ENCODE results near the gene COL9A3. TPM values are rescaled to one million over a fixed set of nuclear protein-coding genes. Genes with fewer than 3 reads are reported as not detected.

Gene COL9A3
- total RNA-seq, 1 donor from 2014 or later = 10.5 TPM

- H3K27me3 ChIP-seq = no peaks in the 10 kb centered on the region
- TF ChIP-seq EZH2 (IDR thresholded peaks at IDR 0.05) = no peak
- TF ChIP-seq CTCF (IDR thresholded peaks at IDR 0.05) = no peak
- TF ChIP-seq EZH2phosphoT487 (IDR thresholded peaks at IDR 0.05) = no peak
- H3K36me3 ChIP-seq = no peaks in the 10 kb centered on the region
- no peak overlapping the region for H3K4me3 Mint-ChIP-seq
- no peaks in the 10 kb centered on the region for H3K9me3 Mint-ChIP-seq
- DNase-seq (ENCODE audit: low spot score) = no peak
- no peak overlapping the region for H3K9ac ChIP-seq
- H3K4me1 ChIP-seq = no peaks in the 10 kb centered on the region
- peaks cover 3% of the 10 kb centered on the region for H3K27me3 Mint-ChIP-seq (ENCODE audit: insufficient read depth, low read depth)
- no peaks in the 10 kb centered on the region for H3K4me1 Mint-ChIP-seq
- no peaks in the 10 kb centered on the region for H3K9me3 ChIP-seq (ENCODE audit: low read depth)
- H3F3A ChIP-seq (ENCODE audit: low read depth) = peaks cover 3% of the 10 kb centered on the region
- H3K4me2 ChIP-seq = no peak overlapping the region
- H3K79me2 ChIP-seq (ENCODE audit: low read depth) = no peaks in the 10 kb centered on the region
- no peak overlapping the region for H3K27ac ChIP-seq
- no peak overlapping the region for H3K4me3 ChIP-seq
- H3K27ac Mint-ChIP-seq = no peak overlapping the region
- H4K20me1 ChIP-seq (ENCODE audit: low read depth) = no peaks in the 10 kb centered on the region
- peaks cover 38% of the 10 kb centered on the region for H3K36me3 Mint-ChIP-seq
- no peak overlapping the region for H2AFZ ChIP-seq (replicated peaks)
These were observed 71.6 kb downstream of the COL9A3 start for GRCh38 chr20:62888406-62888805.

- peaks cover 38% of the 10 kb centered on the region for H3K36me3 Mint-ChIP-seq
- no peak for DNase-seq (ENCODE audit: low spot score)
- peaks cover 4% of the 10 kb centered on the region for H3F3A ChIP-seq (ENCODE audit: low read depth)
- TF ChIP-seq EZH2phosphoT487 (IDR thresholded peaks at IDR 0.05) (no peak), CTCF (IDR thresholded peaks at IDR 0.05) (no peak), EZH2 (IDR thresholded peaks at IDR 0.05) (no peak)
- H3K27me3 ChIP-seq = no peaks in the 10 kb centered on the region
- H3K4me2 ChIP-seq = no peak overlapping the region
- H3K4me3 Mint-ChIP-seq = no peak overlapping the region
- peaks cover 2% of the 10 kb centered on the region for H3K27me3 Mint-ChIP-seq (ENCODE audit: insufficient read depth, low read depth)
- H3K4me1 Mint-ChIP-seq = no peaks in the 10 kb centered on the region
- no peaks in the 10 kb centered on the region for H3K9me3 Mint-ChIP-seq
- H3K4me3 ChIP-seq = no peak overlapping the region
- H3K36me3 ChIP-seq = no peaks in the 10 kb centered on the region
- no peak overlapping the region for H3K27ac Mint-ChIP-seq
- H3K27ac ChIP-seq = no peak overlapping the region
- no peak overlapping the region for H2AFZ ChIP-seq (replicated peaks)
- H3K79me2 ChIP-seq (ENCODE audit: low read depth) = no peaks in the 10 kb centered on the region
- H3K9ac ChIP-seq = no peak overlapping the region
- no peaks in the 10 kb centered on the region for H3K9me3 ChIP-seq (ENCODE audit: low read depth)
- no peaks in the 10 kb centered on the region for H4K20me1 ChIP-seq (ENCODE audit: low read depth)
- H3K4me1 ChIP-seq = no peaks in the 10 kb centered on the region
These were observed 72.1 kb downstream of the COL9A3 start for GRCh38 chr20:62888910-62889309.

- H3K9me3 Mint-ChIP-seq = no peaks in the 10 kb centered on the region
- peaks cover 38% of the 10 kb centered on the region for H3K36me3 Mint-ChIP-seq
- no peak overlapping the region for H3K4me3 Mint-ChIP-seq
These were observed 72.6 kb downstream of the COL9A3 start for GRCh38 chr20:62889411-62889810.

More at GRCh38 chr20:62889411-62889810, 72.6 kb downstream of the COL9A3 start:
- H3K9ac ChIP-seq = no peak overlapping the region
- H3F3A ChIP-seq (ENCODE audit: low read depth) = peaks cover 9% of the 10 kb centered on the region
- no peak overlapping the region for H3K27ac ChIP-seq
- no peaks in the 10 kb centered on the region for H3K79me2 ChIP-seq (ENCODE audit: low read depth)
- H4K20me1 ChIP-seq (ENCODE audit: low read depth) = no peaks in the 10 kb centered on the region
- H2AFZ ChIP-seq (replicated peaks) = no peak overlapping the region
- no peaks in the 10 kb centered on the region for H3K36me3 ChIP-seq
- H3K27me3 Mint-ChIP-seq (ENCODE audit: insufficient read depth, low read depth) = peaks cover 2% of the 10 kb centered on the region
- H3K4me2 ChIP-seq = no peak overlapping the region
- H3K9me3 ChIP-seq (ENCODE audit: low read depth) = no peaks in the 10 kb centered on the region
- H3K27me3 ChIP-seq = no peaks in the 10 kb centered on the region
- H3K4me3 ChIP-seq = no peak overlapping the region
- no peaks in the 10 kb centered on the region for H3K4me1 Mint-ChIP-seq
- DNase-seq (ENCODE audit: low spot score) = no peak
- no peaks in the 10 kb centered on the region for H3K4me1 ChIP-seq
- TF ChIP-seq EZH2phosphoT487 (IDR thresholded peaks at IDR 0.05) (no peak), CTCF (IDR thresholded peaks at IDR 0.05) (no peak), EZH2 (IDR thresholded peaks at IDR 0.05) (no peak)
- no peak overlapping the region for H3K27ac Mint-ChIP-seq

Measured in neural progenitor cell (in vitro differentiated cells).